Esophagus squamous epithelium (tissue), 4 donors: ENCODE measurements around the gene QRSL1.

ENCODE experiments used
- CTCF ChIP-seq, 6 experiments: fragments of 450-650 bp in 4 of 6; fragments of 200-600 bp in 2 of 6; sonication (generic) in 2 of 6; IDR thresholded peaks; one replicate each; pipeline ENCODE4 v1.5.1; 2016 to 2019; ENCODE audit warnings: antibody characterized with exemption in 6 of 6, mild to moderate bottlenecking in 4 of 6, moderate library complexity in 4 of 6
- POLR2A ChIP-seq, 4 donors: fragments of 450-650 bp; IDR thresholded peaks; one replicate each; pipeline ENCODE4 v1.6.1; 2017; ENCODE audit warnings: antibody characterized with exemption in 4 of 4, mild to moderate bottlenecking in 4 of 4, moderate library complexity in 3 of 4

- no peak for TF ChIP-seq CTCF (IDR thresholded peaks at IDR 0.05)
- no peak for TF ChIP-seq POLR2A (IDR thresholded peaks at IDR 0.05)
Measured at GRCh38 chr6:106692112-106692818, 62.9 kb downstream of the QRSL1 start.
